MM.1S (cell line): Measurements from ENCODE around the gene PIGH.

Experiments
- DNase-seq: peaks from one replicate; pipeline ENCODE4 v3.0.0-alpha.2; 2015
- H2AFZ ChIP-seq: fragments of 300-600 bp; sonication (generic); 2 replicates; pipeline ENCODE4 v1.6.0; 2016; ENCODE audit warnings: antibody characterized with exemption, low read length
- H3F3A ChIP-seq: fragments of 300-600 bp; sonication (generic); 2 replicates; pipeline ENCODE4 v1.6.1; 2016; ENCODE audit warnings: mild to moderate bottlenecking, antibody characterized with exemption, low read length, moderate library complexity, mixed read lengths; ENCODE audit not compliant: insufficient read depth
- H3K27ac ChIP-seq: fragments of 300-600 bp; sonication (generic); 2 replicates; pipeline ENCODE4 v1.5.1; 2016; ENCODE audit warnings: mild to moderate bottlenecking, low read length
- H3K27me3 ChIP-seq: fragments of 300-600 bp; sonication (generic); replicated peaks from 2 replicates; pipeline ENCODE4 v1.6.0; 2016; ENCODE audit warnings: low read length; ENCODE audit not compliant: insufficient read depth
- H3K36me3 ChIP-seq: fragments of 300-600 bp; sonication (generic); replicated peaks from 2 replicates; pipeline ENCODE4 v1.6.1; 2016; ENCODE audit warnings: mild to moderate bottlenecking, low read length, mixed read lengths; ENCODE audit not compliant: insufficient read depth
- H3K4me1 ChIP-seq: fragments of 300-600 bp; sonication (generic); 2 replicates; pipeline ENCODE4 v1.6.1; 2016; ENCODE audit warnings: low read length, mixed read lengths
- H3K4me2 ChIP-seq: fragments of 300-600 bp; sonication (generic); 2 replicates; pipeline ENCODE4 v1.6.0; 2016; ENCODE audit warnings: low read depth, low read length
- H3K4me3 ChIP-seq: fragments of 300-600 bp; sonication (generic); 2 replicates; pipeline ENCODE4 v1.5.1; 2016; ENCODE audit warnings: low read length, mixed read lengths
- H3K79me2 ChIP-seq: fragments of 300-600 bp; sonication (generic); 2 replicates; pipeline ENCODE4 v1.6.1; 2016; ENCODE audit warnings: mixed run types, low read length, mixed read lengths
- H3K9ac ChIP-seq: fragments of 300-600 bp; sonication (generic); 2 replicates; pipeline ENCODE4 v1.6.1; 2016; ENCODE audit warnings: low read length, mixed read lengths
- H3K9me2 ChIP-seq: fragments of 300-600 bp; sonication (generic); replicated peaks from 2 replicates; pipeline ENCODE4 v1.6.1; 2016; ENCODE audit warnings: mild to moderate bottlenecking, low read length, mixed read lengths; ENCODE audit not compliant: insufficient read depth
- H3K9me3 ChIP-seq: fragments of 300-600 bp; sonication (generic); replicated peaks from 2 replicates; pipeline ENCODE4 v1.6.1; 2016; ENCODE audit warnings: mild to moderate bottlenecking, low read length, mixed read lengths; ENCODE audit not compliant: insufficient read depth
- H4K20me1 ChIP-seq: fragments of 300-600 bp; sonication (generic); 2 replicates; pipeline ENCODE4 v1.6.1; 2016; ENCODE audit warnings: mild to moderate bottlenecking, low read length, moderate library complexity, mixed read lengths; ENCODE audit not compliant: insufficient read depth
- CTCF ChIP-seq: fragments of 300-600 bp; sonication (generic); IDR thresholded peaks from 2 replicates; pipeline ENCODE4 v1.5.1; 2016; ENCODE audit warnings: antibody characterized with exemption, low read length, mixed read lengths
- EZH2 ChIP-seq: fragments of 300-600 bp; sonication (generic); optimal IDR thresholded peaks from 2 replicates; pipeline ENCODE3; 2017; ENCODE audit warnings: low read depth, mild to moderate bottlenecking, antibody characterized with exemption, low read length, mixed read lengths
- EZH2phosphoT487 ChIP-seq: fragments of 300-600 bp; sonication (generic); IDR thresholded peaks from 2 replicates; pipeline ENCODE4 v1.6.1; 2018; ENCODE audit warnings: antibody characterized with exemption, low read length

PIGH gene

GRCh38 chr14:67566908-67567307 lies 33.2 kb downstream of the PIGH start:
- Histone ChIP-seq H3K4me3 (no peak overlapping the region), H4K20me1 (no peaks in the 10 kb centered on the region), H3K4me2 (no peak overlapping the region), H3F3A (no peaks in the 10 kb centered on the region), H3K36me3 (no peaks in the 10 kb centered on the region), H3K4me1 (no peaks in the 10 kb centered on the region), H3K79me2 (no peaks in the 10 kb centered on the region), H3K9me3 (no peaks in the 10 kb centered on the region), H2AFZ (no peak overlapping the region), H3K9me2 (no peaks in the 10 kb centered on the region), H3K27me3 (no peaks in the 10 kb centered on the region), H3K9ac (no peak overlapping the region), H3K27ac (no peak overlapping the region)
- TF ChIP-seq EZH2 (no peak), EZH2phosphoT487 (no peak), CTCF (no peak)
- DNase-seq, result no peak

- Histone ChIP-seq H2AFZ (no peak overlapping the region), H3K4me2 (no peak overlapping the region), H3K9ac (no peak overlapping the region), H3F3A (no peaks in the 10 kb centered on the region), H3K79me2 (no peaks in the 10 kb centered on the region), H3K9me2 (no peaks in the 10 kb centered on the region), H3K27ac (no peak overlapping the region), H3K36me3 (no peaks in the 10 kb centered on the region), H3K9me3 (no peaks in the 10 kb centered on the region), H3K4me3 (no peak overlapping the region), H3K4me1 (no peaks in the 10 kb centered on the region), H4K20me1 (no peaks in the 10 kb centered on the region), H3K27me3 (no peaks in the 10 kb centered on the region)
- no peak for DNase-seq
- no peak for TF ChIP-seq EZH2phosphoT487
- TF ChIP-seq CTCF, result no peak
- TF ChIP-seq EZH2, result no peak
Observed at GRCh38 chr14:67564236-67564635, 35.8 kb downstream of the PIGH start.

- Histone ChIP-seq H3K36me3 (no peaks in the 10 kb centered on the region), H2AFZ (no peak overlapping the region), H3K9me2 (no peaks in the 10 kb centered on the region), H3K27ac (no peak overlapping the region), H3F3A (no peaks in the 10 kb centered on the region), H4K20me1 (no peaks in the 10 kb centered on the region), H3K9ac (no peak overlapping the region), H3K79me2 (no peaks in the 10 kb centered on the region), H3K4me3 (no peak overlapping the region), H3K4me2 (no peak overlapping the region), H3K4me1 (no peaks in the 10 kb centered on the region), H3K9me3 (no peaks in the 10 kb centered on the region), H3K27me3 (no peaks in the 10 kb centered on the region)
- TF ChIP-seq CTCF (no peak), EZH2 (no peak), EZH2phosphoT487 (no peak)
- DNase-seq, result no peak
Observed at GRCh38 chr14:67562776-67563150, 37.3 kb downstream of the PIGH start.
